GM10266 (cell line): ENCODE measurements around the gene ADAMTSL1.

Experiments used
- DNase-seq: peaks from one replicate; pipeline ENCODE4 v3.0.0; 2012; ENCODE audit errors: extremely low spot score
- TF ChIP-seq, protein P1 (sequence below): IDR thresholded peaks from 2 replicates; pipeline ENCODE4 v1.5.1; 2012; ENCODE audit warnings: mild to moderate bottlenecking, low read depth; ENCODE audit not compliant: control insufficient read depth, insufficient read depth; ENCODE audit errors: missing control alignments

ADAMTSL1 gene

DNA sequence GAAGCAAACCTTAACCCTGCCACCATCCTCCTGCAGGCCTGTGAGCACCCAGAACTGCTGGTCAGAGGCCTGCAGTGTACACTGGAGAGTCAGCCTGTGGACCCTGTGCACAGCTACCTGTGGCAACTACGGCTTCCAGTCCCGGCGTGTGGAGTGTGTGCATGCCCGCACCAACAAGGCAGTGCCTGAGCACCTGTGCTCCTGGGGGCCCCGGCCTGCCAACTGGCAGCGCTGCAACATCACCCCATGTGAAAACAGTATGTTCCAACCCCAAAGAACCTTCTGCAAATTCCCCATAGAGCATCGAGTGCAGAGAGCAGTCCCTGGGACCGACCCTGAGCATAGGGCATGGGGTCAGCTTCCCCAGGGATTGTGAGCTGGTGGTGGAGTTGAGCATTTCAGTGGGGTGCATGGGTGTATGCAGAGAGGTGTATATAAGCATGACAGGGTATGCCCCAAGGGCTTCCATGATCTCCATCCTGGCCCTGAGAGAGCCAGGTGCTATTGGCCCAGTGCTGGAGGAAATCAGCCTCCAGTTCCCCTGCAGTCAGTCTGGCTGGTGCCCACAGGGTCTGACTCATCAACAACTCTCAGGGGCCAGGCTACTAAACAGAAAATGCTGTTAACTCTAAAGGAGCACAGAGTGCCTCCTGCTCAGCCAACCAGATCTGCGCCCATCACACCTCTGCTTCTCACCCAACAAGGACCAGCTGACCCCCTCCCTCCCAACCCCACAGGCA, 432.9 kb downstream of the ADAMTSL1 start:
- DNase-seq: no peak
- TF ChIP-seq, protein P1, sequence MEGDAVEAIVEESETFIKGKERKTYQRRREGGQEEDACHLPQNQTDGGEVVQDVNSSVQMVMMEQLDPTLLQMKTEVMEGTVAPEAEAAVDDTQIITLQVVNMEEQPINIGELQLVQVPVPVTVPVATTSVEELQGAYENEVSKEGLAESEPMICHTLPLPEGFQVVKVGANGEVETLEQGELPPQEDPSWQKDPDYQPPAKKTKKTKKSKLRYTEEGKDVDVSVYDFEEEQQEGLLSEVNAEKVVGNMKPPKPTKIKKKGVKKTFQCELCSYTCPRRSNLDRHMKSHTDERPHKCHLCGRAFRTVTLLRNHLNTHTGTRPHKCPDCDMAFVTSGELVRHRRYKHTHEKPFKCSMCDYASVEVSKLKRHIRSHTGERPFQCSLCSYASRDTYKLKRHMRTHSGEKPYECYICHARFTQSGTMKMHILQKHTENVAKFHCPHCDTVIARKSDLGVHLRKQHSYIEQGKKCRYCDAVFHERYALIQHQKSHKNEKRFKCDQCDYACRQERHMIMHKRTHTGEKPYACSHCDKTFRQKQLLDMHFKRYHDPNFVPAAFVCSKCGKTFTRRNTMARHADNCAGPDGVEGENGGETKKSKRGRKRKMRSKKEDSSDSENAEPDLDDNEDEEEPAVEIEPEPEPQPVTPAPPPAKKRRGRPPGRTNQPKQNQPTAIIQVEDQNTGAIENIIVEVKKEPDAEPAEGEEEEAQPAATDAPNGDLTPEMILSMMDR: no peak

DNA sequence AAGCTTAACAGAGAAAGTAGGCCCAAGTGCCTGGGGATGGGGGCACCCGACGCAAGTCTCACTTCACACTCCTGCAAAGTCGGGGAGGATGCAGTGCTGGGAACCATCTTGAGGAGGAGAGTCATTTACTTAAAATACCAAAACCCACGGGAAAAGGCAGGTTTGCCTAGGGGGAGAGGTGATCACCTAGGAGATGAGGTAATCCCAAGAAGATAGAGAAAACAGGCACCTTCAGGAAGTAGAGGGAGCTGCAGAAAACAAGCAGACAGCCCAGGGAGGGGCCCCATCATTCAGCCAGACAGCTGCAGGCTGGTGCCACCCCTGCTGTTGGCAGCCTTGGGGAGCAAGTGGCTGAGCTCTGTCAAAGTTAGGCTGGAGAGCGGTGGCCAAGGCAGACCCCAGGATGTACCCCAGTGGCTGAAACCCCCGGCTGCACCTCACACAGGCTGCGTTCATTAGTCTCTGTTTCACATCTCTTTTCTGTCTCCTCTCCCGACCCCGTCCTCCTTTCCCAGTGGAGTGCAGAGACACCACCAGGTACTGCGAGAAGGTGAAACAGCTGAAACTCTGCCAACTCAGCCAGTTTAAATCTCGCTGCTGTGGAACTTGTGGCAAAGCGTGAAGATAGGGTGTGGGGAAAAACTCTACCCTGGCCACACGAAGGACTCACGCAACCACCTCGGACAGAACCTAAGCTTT, 434.1 kb downstream of the ADAMTSL1 start:
- TF ChIP-seq, protein P1: no peak

GRCh38 chr9:18909140-18910018, 435.4 kb downstream of the ADAMTSL1 start:
- TF ChIP-seq, protein P1: no peak
- DNase-seq: no peak

More for the DNA sequence above, 434.1 kb downstream of the ADAMTSL1 start:
- no peak for DNase-seq

DNA sequence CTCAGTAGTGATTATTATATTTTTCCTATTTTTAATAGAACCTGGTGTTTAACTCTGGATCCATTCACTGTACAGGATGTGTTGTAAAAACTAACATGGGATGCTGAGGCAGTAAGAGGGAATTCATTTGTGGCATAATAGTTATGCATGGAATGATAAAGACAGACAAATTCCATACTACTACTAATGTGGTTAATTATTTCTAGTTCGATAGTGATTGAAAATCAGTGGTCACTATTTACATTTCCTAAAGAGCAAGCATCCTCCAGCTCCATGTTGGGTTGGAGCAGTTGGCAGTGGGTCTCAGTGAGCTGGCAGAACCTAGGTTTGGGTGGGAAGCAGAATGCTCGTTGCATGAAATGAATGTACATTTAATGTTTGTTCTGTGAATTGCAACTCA, 436.5 kb downstream of the ADAMTSL1 start:
- TF ChIP-seq, protein P1: no peak
- DNase-seq: no peak

GRCh38 chr9:18910916-18911315, 437.0 kb downstream of the ADAMTSL1 start:
- TF ChIP-seq, protein P1: no peak
- no peak for DNase-seq

DNA sequence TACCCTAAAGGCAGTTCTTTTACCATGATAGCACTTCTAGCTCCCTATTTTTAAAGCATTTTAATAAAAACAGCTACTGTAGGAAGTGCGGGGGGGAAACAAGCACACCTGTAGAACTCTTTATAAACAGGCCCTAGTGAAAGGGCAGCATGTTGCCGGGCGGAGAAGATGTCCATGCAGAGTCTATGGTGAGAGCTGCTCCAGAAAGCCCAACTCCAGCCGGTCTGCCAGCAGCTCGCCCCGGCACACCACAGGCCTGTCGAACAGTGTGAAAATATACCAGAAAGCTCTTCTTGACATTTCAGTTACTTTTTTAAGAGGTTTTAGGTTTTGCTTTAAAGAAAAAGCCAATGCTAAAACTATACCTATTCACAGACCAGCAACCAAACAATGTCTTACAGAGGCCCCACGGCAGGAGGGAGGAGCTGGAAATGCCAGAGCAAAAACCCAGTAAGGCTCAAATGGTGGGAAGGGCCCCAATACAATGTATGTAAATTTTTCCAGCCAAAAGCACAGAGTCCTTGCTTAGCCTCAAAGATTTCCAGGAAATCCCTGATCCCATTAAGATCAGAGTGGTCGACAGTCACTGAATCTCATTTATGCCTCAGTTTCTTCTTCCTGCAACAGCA, 437.9 kb downstream of the ADAMTSL1 start:
- TF ChIP-seq, protein P1: no peak
- DNase-seq: no peak
